HG02840 (cell line): ENCODE data around the gene WDR13.
"Not testable (repeated sequence)": the region's sequence is repeated elsewhere in the genome, so short reads cannot be mapped to it uniquely, and the experiment has no call there.

Experiments
- ATAC-seq: cut with Tn5 transposase; IDR thresholded peaks from one replicate; pipeline ENCODE4 v1.9.1; 2021; ENCODE audit warnings: mild to moderate bottlenecking, moderate library complexity, moderate number of reproducible peaks; ENCODE audit not compliant: unreplicated experiment, low FRiP score

Gene WDR13

GRCh38 chrX:48597353-48598264 lies at the start of gene WDR13:
Gene WDR13, plus strand, starts transcription at chrX:48597492. Its CDS starts 505 bp downstream, at chrX:48597997.
- peak; percentile 62 for ATAC-seq

- ATAC-seq = no peak
Measured at GRCh38 chrX:48548871-48549270, 48.4 kb upstream of the WDR13 start.

GRCh38 chrX:48555731-48556325 lies 41.5 kb upstream of the WDR13 start:
- not testable (repeated sequence) for ATAC-seq

- ATAC-seq = no peak
Measured at GRCh38 chrX:48558271-48558670, 39.0 kb upstream of the WDR13 start.

- ATAC-seq = no peak
Measured at GRCh38 chrX:48559636-48560035, 37.7 kb upstream of the WDR13 start.

GRCh38 chrX:48560056-48560455 lies 37.2 kb upstream of the WDR13 start:
- no peak for ATAC-seq

GRCh38 chrX:48560681-48561080 lies 36.6 kb upstream of the WDR13 start:
- no peak for ATAC-seq

- no peak for ATAC-seq
Measured at GRCh38 chrX:48569958-48570357, 27.3 kb upstream of the WDR13 start.

GRCh38 chrX:48573690-48574269 lies 23.5 kb upstream of the WDR13 start:
- ATAC-seq = peak; percentile 6

- peak; percentile 77 for ATAC-seq
Measured at GRCh38 chrX:48574270-48575266, 22.7 kb upstream of the WDR13 start, which contains the start of gene RBM3. Gene RBM3, plus strand, starts transcription at chrX:48574484. Its CDS starts 697 bp downstream, at chrX:48575181.

- no peak for ATAC-seq
Measured at GRCh38 chrX:48575642-48576041, 21.6 kb upstream of the WDR13 start.

GRCh38 chrX:48576108-48576507 lies 21.2 kb upstream of the WDR13 start:
- no peak for ATAC-seq

- ATAC-seq = no peak
Measured at GRCh38 chrX:48578661-48579128, 18.6 kb upstream of the WDR13 start.

GRCh38 chrX:48579259-48579658 lies 18.0 kb upstream of the WDR13 start:
- no peak for ATAC-seq

- no peak for ATAC-seq
Measured at GRCh38 chrX:48580662-48581061, 16.6 kb upstream of the WDR13 start.

- ATAC-seq = no peak
Measured at GRCh38 chrX:48584698-48585097, 12.6 kb upstream of the WDR13 start.

- no peak for ATAC-seq
Measured at GRCh38 chrX:48589482-48590162, 7.7 kb upstream of the WDR13 start.

GRCh38 chrX:48590203-48591103 lies 6.8 kb upstream of the WDR13 start:
- no peak for ATAC-seq
